Stimulated activated CD8-positive, alpha-beta memory T cell treated with anti-CD3 and anti-CD28 coated beads, Interleukin-12 subunit alpha, Interleukin-12 subunit beta, amount 100 ng/mL, for 1 hour (primary cell): ENCODE data around the gene UCHL1.

Experiments used
- DNase-seq: peaks from one replicate; pipeline ENCODE4 v3.0.0-alpha.2; 2020; ENCODE audit warnings: low read depth

The UCHL1 gene

GRCh38 chr4:41256740-41257256, at the start of gene UCHL1:
UCHL1 (plus strand) TSS chr4:41256928; CDS start chr4:41256977, 49 bp downstream.
- DNase-seq = no peak

DNA sequence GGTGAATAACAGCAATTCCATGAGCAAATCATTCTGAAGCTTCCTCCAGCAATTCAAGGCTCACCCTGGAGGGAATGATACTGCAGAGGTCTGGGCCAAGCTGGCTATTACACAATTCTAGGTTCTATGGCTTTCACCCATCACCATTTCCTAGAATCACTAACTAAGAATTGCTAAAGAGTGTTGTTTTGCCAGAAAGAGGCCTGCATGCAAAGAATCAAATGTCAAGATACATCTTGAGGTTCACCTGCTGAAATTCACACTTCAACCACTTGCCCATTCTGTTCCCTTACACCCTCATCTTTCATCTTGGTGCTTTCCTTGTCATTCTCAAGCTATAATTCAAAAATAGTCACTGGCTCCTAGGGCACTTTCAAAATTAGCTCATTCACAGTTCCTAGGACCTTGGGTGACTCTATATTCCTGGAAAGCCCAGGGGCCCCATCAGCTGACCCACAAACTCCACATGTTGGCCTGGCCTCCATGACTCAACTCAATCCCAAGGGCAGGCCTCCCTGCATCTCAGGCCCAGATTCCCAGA, 49.4 kb upstream of the UCHL1 start:
- DNase-seq = no peak

- no peak for DNase-seq
Observed at GRCh38 chr4:41209187-41209586, 47.5 kb upstream of the UCHL1 start.

- no peak for DNase-seq
Observed at GRCh38 chr4:41209901-41210300, 46.8 kb upstream of the UCHL1 start.

DNA sequence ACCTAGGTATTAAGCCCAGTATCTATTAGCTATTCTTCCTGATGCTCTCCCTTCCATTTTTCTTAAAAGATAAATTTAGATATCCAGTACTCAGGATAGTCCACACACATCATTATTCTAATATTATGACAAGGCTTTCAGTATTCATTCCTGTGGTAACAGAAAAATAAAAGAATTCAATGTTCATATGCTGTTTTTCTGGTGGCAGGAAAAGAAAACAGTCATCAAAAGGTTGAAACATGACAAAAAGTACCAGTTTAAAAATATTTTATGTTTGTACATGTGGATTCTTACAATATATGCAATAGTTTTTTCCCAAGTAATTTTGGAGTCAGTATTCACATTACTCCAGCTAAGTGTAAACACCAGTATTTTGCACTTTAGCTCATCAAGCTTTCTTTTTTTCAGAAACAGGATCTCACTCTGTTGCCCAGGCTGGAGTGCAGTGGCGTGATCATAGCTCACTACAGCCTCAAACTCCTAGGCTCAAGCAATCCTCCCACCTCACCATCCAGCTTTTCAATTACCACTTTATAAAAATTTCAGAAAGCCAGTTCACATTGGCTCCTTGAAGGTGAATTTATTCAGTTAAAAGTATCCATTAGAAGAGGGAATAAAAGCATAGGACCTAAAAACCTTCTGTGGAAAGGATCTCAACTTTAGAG, 44.6 kb upstream of the UCHL1 start:
- DNase-seq = no peak

DNA sequence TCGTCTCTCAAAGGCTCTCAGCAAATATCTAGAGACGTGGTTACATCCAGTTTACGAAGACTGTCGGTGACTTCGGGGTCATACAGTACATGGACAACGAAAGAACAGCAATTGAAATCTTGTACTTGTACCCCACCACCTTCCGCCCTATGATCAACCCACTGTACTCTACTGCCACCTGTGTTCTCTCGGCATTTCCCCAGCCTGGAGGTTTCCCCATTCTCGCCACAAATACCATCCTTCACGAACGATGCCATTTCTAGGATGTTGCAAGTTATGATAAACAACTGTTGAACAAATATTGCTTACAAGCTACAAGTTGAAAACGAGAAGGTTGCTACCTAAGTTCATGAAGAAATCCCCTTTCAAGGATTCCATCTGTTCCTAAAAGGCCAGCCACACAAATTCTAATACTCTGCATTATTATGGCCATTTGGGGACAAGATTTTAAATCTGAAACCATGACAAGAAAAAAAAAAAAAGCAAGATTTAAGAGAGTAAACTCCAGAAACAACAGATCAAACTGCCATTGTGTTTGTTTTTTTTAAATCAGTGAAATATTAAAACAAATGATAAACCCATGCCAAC, 44.0 kb upstream of the UCHL1 start:
- no peak for DNase-seq

GRCh38 chr4:41213625-41214135, 43.0 kb upstream of the UCHL1 start:
- no peak for DNase-seq

- no peak for DNase-seq
Observed at GRCh38 chr4:41214136-41214824, 42.4 kb upstream of the UCHL1 start, which contains the start of gene APBB2. APBB2 (minus strand) TSS chr4:41214542; CDS start chr4:41033254, 181,288 bp downstream.

DNA sequence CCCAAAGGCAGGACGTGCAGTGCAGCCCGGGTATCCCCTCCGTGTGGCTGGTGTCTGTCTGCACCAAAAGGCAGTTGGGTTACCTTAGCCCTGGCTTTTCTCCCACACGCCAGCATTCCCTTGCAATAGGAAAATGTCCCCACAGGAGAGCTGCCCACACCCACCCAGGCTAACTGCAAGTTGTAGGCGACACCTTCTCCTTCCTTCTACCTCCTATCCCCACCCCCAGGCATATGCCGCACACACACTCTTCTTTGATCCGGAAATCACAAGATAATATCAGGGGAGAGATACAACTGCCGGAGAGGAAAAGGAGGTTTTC, 41.9 kb upstream of the UCHL1 start:
- no peak for DNase-seq

GRCh38 chr4:41215155-41215554, 41.6 kb upstream of the UCHL1 start:
- DNase-seq = no peak

GRCh38 chr4:41215969-41216293, 40.8 kb upstream of the UCHL1 start:
- DNase-seq = no peak

GRCh38 chr4:41216294-41217019, 40.3 kb upstream of the UCHL1 start:
- DNase-seq = no peak

DNA sequence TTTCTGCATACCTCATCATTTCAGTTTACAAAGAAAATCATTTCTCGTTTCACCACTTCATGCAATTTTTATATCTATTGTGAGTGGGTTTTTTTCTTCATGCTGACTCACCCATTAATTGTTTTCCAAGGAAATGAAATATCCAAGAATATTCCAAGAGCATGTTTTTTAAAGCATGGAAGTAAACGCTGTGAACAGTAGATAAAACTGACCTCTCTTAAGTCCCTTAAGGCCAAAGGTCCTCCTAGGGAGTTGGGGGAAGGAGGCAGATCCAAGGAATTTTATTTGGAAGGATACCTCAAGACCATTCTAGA, 39.8 kb upstream of the UCHL1 start:
- no peak for DNase-seq

DNA sequence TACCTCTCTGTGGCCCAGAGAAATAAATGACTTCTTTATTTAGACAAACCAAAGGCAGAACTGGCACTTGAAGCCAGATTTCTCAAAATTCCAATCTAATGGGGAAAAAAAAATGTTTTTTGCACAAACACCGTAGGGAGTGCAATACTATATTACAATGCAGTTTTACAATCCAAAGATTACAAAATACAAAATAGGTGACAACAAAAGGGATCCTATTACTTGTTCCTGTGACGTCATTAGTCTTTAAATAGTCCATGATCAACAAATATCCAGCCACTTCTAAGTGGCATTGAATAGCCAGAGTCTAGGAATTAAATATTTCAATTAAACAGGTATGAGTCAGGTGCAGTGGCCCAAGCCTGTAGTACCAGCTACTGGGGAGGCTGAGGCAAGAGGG, 39.4 kb upstream of the UCHL1 start:
- DNase-seq = no peak

- DNase-seq = no peak
Observed at GRCh38 chr4:41218703-41219102, 38.0 kb upstream of the UCHL1 start.

GRCh38 chr4:41219421-41219950, 37.2 kb upstream of the UCHL1 start:
- no peak for DNase-seq

- no peak for DNase-seq
Observed at GRCh38 chr4:41221850-41222645, 34.7 kb upstream of the UCHL1 start.

GRCh38 chr4:41227902-41228301, 28.8 kb upstream of the UCHL1 start:
- DNase-seq = no peak

- DNase-seq = no peak
Observed at GRCh38 chr4:41232406-41232805, 24.3 kb upstream of the UCHL1 start.

GRCh38 chr4:41232856-41233255, 23.9 kb upstream of the UCHL1 start:
- no peak for DNase-seq

- no peak for DNase-seq
Observed at GRCh38 chr4:41236032-41236431, 20.7 kb upstream of the UCHL1 start.
